HepG2 (cell line): ENCODE results near the gene ATIC. TPM values are rescaled to one million over a fixed set of nuclear protein-coding genes. Genes with fewer than 3 reads are reported as not detected.
A peak's percentile ranks its signal among the peaks of the same experiment; 100 is the strongest.

Experiments
- ATAC-seq: fragments of 200-7000 bp; cut with Tn5 transposase; 3 replicates; pipeline ENCODE4 v1.9.1; 2020; ENCODE audit warnings: mild to moderate bottlenecking, moderate library complexity
- BruUV-seq: library from RNA; stranded (reverse); fragments of 400-500 nt; replicated peaks from 2 replicates; lab custom pipeline; 2021; lab: Mats Ljungman, UMichigan
- CTCF ChIA-PET: fragments of 300-600 bp; formaldehyde crosslinking; extraction: SDS; loops from one replicate; lab custom pipeline; 2021; ENCODE audit warnings: low total read pairs, inconsistent platforms, low intra/inter-chr PET ratio; lab: Yijun Ruan, JAX
- POLR2A ChIA-PET: fragments of 350-600 bp; sonication (Branson Sonifier 250); formaldehyde crosslinking; loops from one replicate; lab custom pipeline; 2020; ENCODE audit warnings: antibody characterized with exemption, inconsistent platforms; lab: Yijun Ruan, JAX
- DNase-seq: peaks from one replicate; pipeline ENCODE4 v3.0.0-alpha.2; 2015; ENCODE audit warnings: low spot score
- FAIRE-seq: peaks from 3 replicates; lab custom pipeline; 2011; peaks lifted over from hg19 to GRCh38; lab: Jason Lieb, UNC
- H2AFZ ChIP-seq: one replicate; pipeline ENCODE4 v1.6.1; 2011; ENCODE audit warnings: low read length, inconsistent platforms
- H3K27ac ChIP-seq: fragments of 300-600 bp; 3 replicates; pipeline ENCODE4 v1.8.0; 2011; ENCODE audit warnings: mixed run types, mild to moderate bottlenecking, mixed read lengths, low read length, inconsistent platforms; ENCODE audit not compliant: insufficient read depth; ENCODE audit errors: extremely low read length
- H3K27me3 ChIP-seq, 2 experiments: fragments of 200-600 bp in 1 of 2; 2 replicates in 1 of 2; 3 replicates in 1 of 2; pipeline versions ENCODE4 v1.6.0 to v1.8.0; 2011; ENCODE audit warnings: low read length in 2 of 2, mild to moderate bottlenecking in 2 of 2, moderate library complexity in 2 of 2, inconsistent platforms in 1 of 2; ENCODE audit not compliant: insufficient read depth in 2 of 2, control insufficient read depth in 1 of 2
- H3K36me3 ChIP-seq, 2 experiments: fragments of 200-600 bp in 1 of 2; replicated peaks in 1 of 2; 2 replicates in 1 of 2; 3 replicates in 1 of 2; pipeline versions ENCODE4 v1.5.1 to v1.8.0; 2011; ENCODE audit warnings: low read length in 2 of 2, inconsistent platforms in 1 of 2; ENCODE audit not compliant: insufficient read depth in 2 of 2, control insufficient read depth in 1 of 2
- H3K4me1 ChIP-seq: 2 replicates; pipeline ENCODE4 v1.5.1; 2012; ENCODE audit warnings: low read length, inconsistent platforms; ENCODE audit not compliant: insufficient read depth
- H3K4me2 ChIP-seq: 2 replicates; pipeline ENCODE4 v1.6.0; 2011; ENCODE audit warnings: low read depth, low read length, inconsistent platforms
- H3K4me3 ChIP-seq, 3 experiments: fragments of 200-600 bp in 1 of 3; sonication (generic), shearing (Covaris generic) in 1 of 3; replicated peaks in 1 of 3; 2 replicates each; pipeline ENCODE4 v1.5.1; 2011 to 2016; ENCODE audit warnings: low read length in 3 of 3, inconsistent platforms in 2 of 3, low read depth in 2 of 3, mild to moderate bottlenecking in 2 of 3, control low read depth in 1 of 3, mixed read lengths in 1 of 3; ENCODE audit not compliant: insufficient read depth in 1 of 3
- H3K79me2 ChIP-seq: one replicate; pipeline ENCODE4 v1.6.1; 2011; ENCODE audit warnings: low read length, inconsistent platforms; ENCODE audit not compliant: insufficient read depth
- H3K9ac ChIP-seq: 2 replicates; pipeline ENCODE4 v1.6.0; 2011; ENCODE audit warnings: mild to moderate bottlenecking, low read depth, low read length, inconsistent platforms; ENCODE audit not compliant: insufficient read depth
- H3K9me3 ChIP-seq: 2 replicates; pipeline ENCODE4 v1.5.1; 2012; ENCODE audit warnings: mild to moderate bottlenecking, low read length
- H4K20me1 ChIP-seq: 2 replicates; pipeline ENCODE4 v1.6.0; 2011; ENCODE audit warnings: inconsistent platforms, mild to moderate bottlenecking, low read length, moderate library complexity; ENCODE audit not compliant: insufficient read depth
- EHMT2 ChIP-seq: fragments of 200-600 bp; sonication (generic); IDR thresholded peaks from 2 replicates; pipeline ENCODE4 v1.7.0; 2017; ENCODE audit warnings: antibody characterized with exemption, low read depth, low read length, borderline replicate concordance
- HOXA9 ChIP-seq: sonication (generic); formaldehyde crosslinking; IDR thresholded peaks from 2 replicates; pipeline ENCODE4 v1.8.1; 2022; ENCODE audit warnings: missing genetic modification reagents, mild to moderate bottlenecking, moderate library complexity, borderline replicate concordance
- KLF13 ChIP-seq: sonication (generic); formaldehyde crosslinking; IDR thresholded peaks from 2 replicates; pipeline ENCODE4 v1.4.0; 2020; ENCODE audit warnings: mild to moderate bottlenecking, missing genetic modification reagents
- PAF1 ChIP-seq: IDR thresholded peaks from 2 replicates; pipeline ENCODE4 v1.6.1; 2016; ENCODE audit warnings: missing genetic modification reagents, missing compliant biosample characterization
- POLR2AphosphoS2 ChIP-seq: IDR thresholded peaks from 2 replicates; pipeline ENCODE4 v1.6.1; 2011; ENCODE audit warnings: low read depth, low read length, improper control_type of control experiment
- POLR2G ChIP-seq: fragments of 200-400 bp; formaldehyde crosslinking; IDR thresholded peaks from 2 replicates; pipeline ENCODE4 v1.6.1; 2018; ENCODE audit warnings: mild to moderate bottlenecking, low read depth, low read length, moderate library complexity
- PPARG ChIP-seq: conservative IDR thresholded peaks from 2 replicates; pipeline ENCODE4 v1.6.1; 2016; ENCODE audit warnings: missing biosample characterization, missing genetic modification reagents
- RBFOX2 ChIP-seq: fragments of 200-400 bp; formaldehyde crosslinking; IDR thresholded peaks from 2 replicates; pipeline ENCODE4 v1.6.1; 2017; ENCODE audit warnings: low read depth, mild to moderate bottlenecking, low read length
- RBM22 ChIP-seq: fragments of 200-400 bp; formaldehyde crosslinking; optimal IDR thresholded peaks from 2 replicates; pipeline ENCODE3; 2017; ENCODE audit warnings: mild to moderate bottlenecking, low read length, moderate library complexity
- SP5 ChIP-seq: IDR thresholded peaks from 2 replicates; pipeline ENCODE4 v1.6.1; 2016; ENCODE audit warnings: low read depth, borderline replicate concordance
- YEATS2 ChIP-seq: sonication (generic); formaldehyde crosslinking; IDR thresholded peaks from 2 replicates; pipeline ENCODE4 v1.4.0; 2020; ENCODE audit warnings: missing genetic modification reagents, borderline replicate concordance
- ZNF446 ChIP-seq: sonication (generic); formaldehyde crosslinking; IDR thresholded peaks from 2 replicates; pipeline ENCODE4 v1.5.0; 2020; ENCODE audit warnings: mild to moderate bottlenecking, missing genetic modification reagents
- ZNF567 ChIP-seq: sonication (generic); formaldehyde crosslinking; IDR thresholded peaks from 2 replicates; pipeline ENCODE4 v1.8.1; 2023; ENCODE audit warnings: mild to moderate bottlenecking, missing genetic modification reagents, borderline replicate concordance
- WGBS: methylation state at CpG from one replicate; pipeline ENCODE4 v1.1.6; 2017; ENCODE audit warnings: low lambda C conversion rate; 5-methylcytosine and 5-hydroxymethylcytosine counted together
- in situ Hi-C: cut with HindIII; loops from 2 replicates; pipeline ENCODE4 v1.10.0; 2017; ENCODE audit warnings: low pct_unique_long_range_greater_than_20kb; ENCODE audit not compliant: extremely low pct_ligation_motif_present
- intact Hi-C: fragments of 100-400 bp; cut with micrococcal nuclease; formaldehyde crosslinking; loops from one replicate; pipeline ENCODE4 v1.10.0; 2022; ENCODE audit not compliant: unreplicated experiment
- polyA plus RNA-seq, 8 experiments: library from polyadenylated mRNA; depleted of rRNA in 3 of 8; stranded (reverse) in 7 of 8; unstranded in 1 of 8; fragments of >200 nt; fragmentation: Illumina TruSeq in 4 of 8; extraction: Trizol in 4 of 8; gene quantifications; 2 replicates each; pipeline versions ENCODE4 v1.2.1 to v1.2.3, GENCODE V29; 2011 to 2016; ENCODE audit warnings: low read depth in 4 of 8, missing spikeins in 1 of 8, mixed read lengths in 1 of 8; ENCODE audit not compliant: insufficient read depth in 1 of 8
- total RNA-seq, 5 experiments: library from RNA; depleted of rRNA; stranded (reverse); fragments of >200 nt; fragmentation: Illumina TruSeq; extraction: Trizol; gene quantifications; 2 replicates each; pipeline ENCODE4 v1.2.3, GENCODE V29; 2016; ENCODE audit warnings: low read depth in 1 of 5
- TF ChIP-seq, protein P1 (sequence below): sonication (generic); formaldehyde crosslinking; IDR thresholded peaks from 2 replicates; pipeline ENCODE4 v1.4.0; 2020; ENCODE audit warnings: missing genetic modification reagents
- TF ChIP-seq, protein P2 (sequence below): sonication (generic); formaldehyde crosslinking; IDR thresholded peaks from 2 replicates; pipeline ENCODE4 v1.4.0; 2020; ENCODE audit warnings: mild to moderate bottlenecking, missing genetic modification reagents
- TF ChIP-seq, protein P3 (sequence below): sonication (generic); formaldehyde crosslinking; IDR thresholded peaks from 2 replicates; pipeline ENCODE4 v1.5.0; 2020; ENCODE audit warnings: mild to moderate bottlenecking, missing genetic modification reagents

Gene ATIC
- total and polyA plus RNA-seq, 2 of the 13 experiments (the other 11 are each of a cell fraction or from before 2014, with no cell fraction given) = 89.8 to 146 TPM

DNA sequence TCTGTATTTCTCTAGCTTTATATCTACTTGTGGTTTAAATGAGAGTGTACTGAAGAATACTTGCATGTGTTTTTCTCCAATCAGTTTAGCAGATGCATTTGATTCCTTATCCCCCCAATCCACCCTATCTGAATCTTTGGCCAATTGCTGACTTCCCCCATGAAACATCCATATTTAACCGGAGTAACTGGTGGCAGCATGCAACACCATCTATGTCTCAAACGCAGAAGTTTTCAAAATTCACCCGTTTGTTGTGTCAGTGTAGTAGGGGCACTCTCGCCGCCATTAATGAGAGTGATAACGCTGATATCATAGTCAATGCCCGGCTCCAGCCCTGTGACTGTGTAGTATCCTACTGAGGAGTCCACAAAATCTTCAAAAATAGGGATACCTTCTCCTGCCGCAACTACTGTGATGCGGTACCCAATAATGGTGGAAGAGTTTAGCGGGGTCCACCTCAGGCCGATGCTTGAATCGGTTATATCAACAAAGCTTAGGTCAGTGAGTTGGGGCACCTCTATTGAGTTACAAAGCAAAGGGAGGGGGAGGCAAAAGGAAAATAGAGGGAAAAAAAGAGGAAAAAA lies 80.9 kb downstream of the ATIC start:
- peaks cover 53 to 96% of the 10 kb centered on the region in 2 experiments for H3K36me3 ChIP-seq
- no peak for FAIRE-seq
- no peak overlapping the region for H2AFZ ChIP-seq
- H3K79me2 ChIP-seq = no peaks in the 10 kb centered on the region
- no peak overlapping the region for H3K4me2 ChIP-seq
- intact Hi-C loops (no loop called here), in situ Hi-C loops (no loop called here)
- no peak for ATAC-seq
- DNase-seq = no peak
- no peaks in the 10 kb centered on the region for H3K9me3 ChIP-seq
- peaks cover 14% of the 10 kb centered on the region for H4K20me1 ChIP-seq
- no peak overlapping the region for H3K4me3 ChIP-seq
- POLR2A ChIA-PET = no interaction called here
- H3K27me3 ChIP-seq = no peaks in the 10 kb centered on the region
- no peak overlapping the region for H3K27ac ChIP-seq
- H3K4me1 ChIP-seq = peaks cover 4% of the 10 kb centered on the region
- no peak overlapping the region for H3K9ac ChIP-seq
- CTCF ChIA-PET = no interaction called here
- BruUV-seq = no TSS peak
- WGBS = 98% methylated on average over 12 of the region's 12 CpGs
- 0 out of 2 replicates have a peak, but pooled peaks have one; percentile 5 for TF ChIP-seq PPARG (CRISPR knock-in tag)
- TF ChIP-seq ZNF446 (CRISPR knock-in tag) = no peak
- 0 out of 2 replicates have a peak, but pooled peaks have one; percentile 5 for TF ChIP-seq HOXA9 (CRISPR knock-in tag)
- TF ChIP-seq POLR2G = peak; percentile 38; the same call in 1 of the 2 replicates
- TF ChIP-seq POLR2AphosphoS2 = peak; percentile 67; the same call in 1 of the 2 replicates
- no peak for TF ChIP-seq KLF13 (CRISPR knock-in tag)
- TF ChIP-seq, protein P1, sequence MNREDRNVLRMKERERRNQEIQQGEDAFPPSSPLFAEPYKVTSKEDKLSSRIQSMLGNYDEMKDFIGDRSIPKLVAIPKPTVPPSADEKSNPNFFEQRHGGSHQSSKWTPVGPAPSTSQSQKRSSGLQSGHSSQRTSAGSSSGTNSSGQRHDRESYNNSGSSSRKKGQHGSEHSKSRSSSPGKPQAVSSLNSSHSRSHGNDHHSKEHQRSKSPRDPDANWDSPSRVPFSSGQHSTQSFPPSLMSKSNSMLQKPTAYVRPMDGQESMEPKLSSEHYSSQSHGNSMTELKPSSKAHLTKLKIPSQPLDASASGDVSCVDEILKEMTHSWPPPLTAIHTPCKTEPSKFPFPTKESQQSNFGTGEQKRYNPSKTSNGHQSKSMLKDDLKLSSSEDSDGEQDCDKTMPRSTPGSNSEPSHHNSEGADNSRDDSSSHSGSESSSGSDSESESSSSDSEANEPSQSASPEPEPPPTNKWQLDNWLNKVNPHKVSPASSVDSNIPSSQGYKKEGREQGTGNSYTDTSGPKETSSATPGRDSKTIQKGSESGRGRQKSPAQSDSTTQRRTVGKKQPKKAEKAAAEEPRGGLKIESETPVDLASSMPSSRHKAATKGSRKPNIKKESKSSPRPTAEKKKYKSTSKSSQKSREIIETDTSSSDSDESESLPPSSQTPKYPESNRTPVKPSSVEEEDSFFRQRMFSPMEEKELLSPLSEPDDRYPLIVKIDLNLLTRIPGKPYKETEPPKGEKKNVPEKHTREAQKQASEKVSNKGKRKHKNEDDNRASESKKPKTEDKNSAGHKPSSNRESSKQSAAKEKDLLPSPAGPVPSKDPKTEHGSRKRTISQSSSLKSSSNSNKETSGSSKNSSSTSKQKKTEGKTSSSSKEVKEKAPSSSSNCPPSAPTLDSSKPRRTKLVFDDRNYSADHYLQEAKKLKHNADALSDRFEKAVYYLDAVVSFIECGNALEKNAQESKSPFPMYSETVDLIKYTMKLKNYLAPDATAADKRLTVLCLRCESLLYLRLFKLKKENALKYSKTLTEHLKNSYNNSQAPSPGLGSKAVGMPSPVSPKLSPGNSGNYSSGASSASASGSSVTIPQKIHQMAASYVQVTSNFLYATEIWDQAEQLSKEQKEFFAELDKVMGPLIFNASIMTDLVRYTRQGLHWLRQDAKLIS = peak; percentile 51; the same call in 1 of the 2 replicates
- TF ChIP-seq YEATS2 (CRISPR knock-in tag) = no peak
- TF ChIP-seq, protein P2, sequence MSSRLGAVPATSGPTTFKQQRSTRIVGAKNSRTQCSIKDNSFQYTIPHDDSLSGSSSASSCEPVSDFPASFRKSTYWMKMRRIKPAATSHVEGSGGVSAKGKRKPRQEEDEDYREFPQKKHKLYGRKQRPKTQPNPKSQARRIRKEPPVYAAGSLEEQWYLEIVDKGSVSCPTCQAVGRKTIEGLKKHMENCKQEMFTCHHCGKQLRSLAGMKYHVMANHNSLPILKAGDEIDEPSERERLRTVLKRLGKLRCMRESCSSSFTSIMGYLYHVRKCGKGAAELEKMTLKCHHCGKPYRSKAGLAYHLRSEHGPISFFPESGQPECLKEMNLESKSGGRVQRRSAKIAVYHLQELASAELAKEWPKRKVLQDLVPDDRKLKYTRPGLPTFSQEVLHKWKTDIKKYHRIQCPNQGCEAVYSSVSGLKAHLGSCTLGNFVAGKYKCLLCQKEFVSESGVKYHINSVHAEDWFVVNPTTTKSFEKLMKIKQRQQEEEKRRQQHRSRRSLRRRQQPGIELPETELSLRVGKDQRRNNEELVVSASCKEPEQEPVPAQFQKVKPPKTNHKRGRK (CRISPR knock-in tag) = peak; percentile 57; the same call in 1 of the 2 replicates
- no peak for TF ChIP-seq SP5
- TF ChIP-seq ZNF567 (CRISPR knock-in tag) = 0 out of 2 replicates have a peak, but pooled peaks have one; percentile 47
- peak; percentile 48 for TF ChIP-seq RBFOX2
- TF ChIP-seq, protein P3, sequence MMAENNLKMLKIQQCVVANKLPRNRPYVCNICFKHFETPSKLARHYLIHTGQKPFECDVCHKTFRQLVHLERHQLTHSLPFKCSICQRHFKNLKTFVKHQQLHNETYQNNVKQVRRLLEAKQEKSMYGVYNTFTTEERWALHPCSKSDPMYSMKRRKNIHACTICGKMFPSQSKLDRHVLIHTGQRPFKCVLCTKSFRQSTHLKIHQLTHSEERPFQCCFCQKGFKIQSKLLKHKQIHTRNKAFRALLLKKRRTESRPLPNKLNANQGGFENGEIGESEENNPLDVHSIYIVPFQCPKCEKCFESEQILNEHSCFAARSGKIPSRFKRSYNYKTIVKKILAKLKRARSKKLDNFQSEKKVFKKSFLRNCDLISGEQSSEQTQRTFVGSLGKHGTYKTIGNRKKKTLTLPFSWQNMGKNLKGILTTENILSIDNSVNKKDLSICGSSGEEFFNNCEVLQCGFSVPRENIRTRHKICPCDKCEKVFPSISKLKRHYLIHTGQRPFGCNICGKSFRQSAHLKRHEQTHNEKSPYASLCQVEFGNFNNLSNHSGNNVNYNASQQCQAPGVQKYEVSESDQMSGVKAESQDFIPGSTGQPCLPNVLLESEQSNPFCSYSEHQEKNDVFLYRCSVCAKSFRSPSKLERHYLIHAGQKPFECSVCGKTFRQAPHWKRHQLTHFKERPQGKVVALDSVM (CRISPR knock-in tag) = no peak
- TF ChIP-seq EHMT2 = no peak
- TF ChIP-seq PAF1 = 0 out of 2 replicates have a peak, but pooled peaks have one; percentile 78
- peak; percentile 100 for TF ChIP-seq RBM22
